Measurements from ENCODE around the gene CPA4. TPM values are rescaled to one million over a fixed set of nuclear protein-coding genes. Genes with fewer than 3 reads are reported as not detected.
"Not testable (repeated sequence)": the region's sequence is repeated elsewhere in the genome, so short reads cannot be mapped to it uniquely, and the experiment has no call there.

The CPA4 gene
- 3.8 TPM for total RNA-seq
- not detected for polyA plus RNA-seq

- H3K27ac ChIP-seq (ENCODE audit: low read depth): no peak within 1 kb of the TSS
- H3K4me1 ChIP-seq (ENCODE audit: insufficient read depth): no peaks in the 10 kb centered on the region
- DNase-seq (ENCODE audit: extremely low spot score): no peak
- H3K4me3 ChIP-seq (ENCODE audit: low read depth, low read length): no peak within 1 kb of the TSS
- 33% methylated on average over 1 of the region's 1 CpG for WGBS
- H3K36me3 ChIP-seq (ENCODE audit: insufficient read depth): no peaks in the 10 kb centered on the region
Measured at GRCh38 chr7:130292682-130293257, at the start of gene CPA4. CPA4 (plus strand) TSS chr7:130293161; CDS start chr7:130293181, 20 bp downstream.

GRCh38 chr7:130243486-130243885, 49.5 kb upstream of the CPA4 start:
- not testable (repeated sequence) for H3K27ac ChIP-seq (ENCODE audit: low read depth); H3K4me3 ChIP-seq (ENCODE audit: low read depth, low read length); H3K36me3 ChIP-seq (ENCODE audit: insufficient read depth); DNase-seq (ENCODE audit: extremely low spot score); H3K4me1 ChIP-seq (ENCODE audit: insufficient read depth)
- WGBS: 24% methylated on average over 1 of the region's 1 CpG

- H3K27ac ChIP-seq (ENCODE audit: low read depth); DNase-seq (ENCODE audit: extremely low spot score); H3K4me1 ChIP-seq (ENCODE audit: insufficient read depth); H3K36me3 ChIP-seq (ENCODE audit: insufficient read depth); H3K4me3 ChIP-seq (ENCODE audit: low read depth, low read length): not testable (repeated sequence)
- 92% methylated on average over 1 of the region's 1 CpG for WGBS
Measured at GRCh38 chr7:130246491-130246890, 46.5 kb upstream of the CPA4 start.

- H3K27ac ChIP-seq (ENCODE audit: low read depth); H3K4me3 ChIP-seq (ENCODE audit: low read depth, low read length); H3K4me1 ChIP-seq (ENCODE audit: insufficient read depth); DNase-seq (ENCODE audit: extremely low spot score); H3K36me3 ChIP-seq (ENCODE audit: insufficient read depth): not testable (repeated sequence)
- WGBS: 97% methylated on average over 5 of the region's 5 CpGs
Measured at GRCh38 chr7:130248842-130249241, 44.1 kb upstream of the CPA4 start.

- 92% methylated on average over 3 of the region's 3 CpGs for WGBS
Measured at GRCh38 chr7:130249626-130250025, 43.3 kb upstream of the CPA4 start.

GRCh38 chr7:130254555-130254954, 38.4 kb upstream of the CPA4 start:
- H3K27ac ChIP-seq (ENCODE audit: low read depth): no peak overlapping the region
- H3K36me3 ChIP-seq (ENCODE audit: insufficient read depth): no peaks in the 10 kb centered on the region
- no peak overlapping the region for H3K4me3 ChIP-seq (ENCODE audit: low read depth, low read length)
- DNase-seq (ENCODE audit: extremely low spot score): no peak
- 84% methylated on average over 6 of the region's 6 CpGs for WGBS
- H3K4me1 ChIP-seq (ENCODE audit: insufficient read depth): no peaks in the 10 kb centered on the region

More at GRCh38 chr7:130249626-130250025, 43.3 kb upstream of the CPA4 start:
- not testable (repeated sequence) for H3K4me1 ChIP-seq (ENCODE audit: insufficient read depth); H3K36me3 ChIP-seq (ENCODE audit: insufficient read depth); DNase-seq (ENCODE audit: extremely low spot score); H3K4me3 ChIP-seq (ENCODE audit: low read depth, low read length); H3K27ac ChIP-seq (ENCODE audit: low read depth)

GRCh38 chr7:130256704-130257103, 36.3 kb upstream of the CPA4 start:
- WGBS: 88% methylated on average over 2 of the region's 2 CpGs
- Histone ChIP-seq H3K36me3 (ENCODE audit: insufficient read depth) (no peaks in the 10 kb centered on the region), H3K27ac (ENCODE audit: low read depth) (no peak overlapping the region), H3K4me3 (ENCODE audit: low read depth, low read length) (no peak overlapping the region), H3K4me1 (ENCODE audit: insufficient read depth) (no peaks in the 10 kb centered on the region)
- no peak for DNase-seq (ENCODE audit: extremely low spot score)

GRCh38 chr7:130258494-130259078, 34.4 kb upstream of the CPA4 start:
- H3K4me1 ChIP-seq (ENCODE audit: insufficient read depth): no peaks in the 10 kb centered on the region
- H3K27ac ChIP-seq (ENCODE audit: low read depth): no peak overlapping the region
- no peaks in the 10 kb centered on the region for H3K36me3 ChIP-seq (ENCODE audit: insufficient read depth)
- WGBS: 77% methylated on average over 1 of the region's 1 CpG
- DNase-seq (ENCODE audit: extremely low spot score): no peak
- no peak overlapping the region for H3K4me3 ChIP-seq (ENCODE audit: low read depth, low read length)

- H3K4me3 ChIP-seq (ENCODE audit: low read depth, low read length): no peak overlapping the region
- H3K27ac ChIP-seq (ENCODE audit: low read depth): no peak overlapping the region
- WGBS: 67% methylated on average over 2 of the region's 2 CpGs
- no peak for DNase-seq (ENCODE audit: extremely low spot score)
- H3K36me3 ChIP-seq (ENCODE audit: insufficient read depth): no peaks in the 10 kb centered on the region
- H3K4me1 ChIP-seq (ENCODE audit: insufficient read depth): no peaks in the 10 kb centered on the region
Measured at GRCh38 chr7:130262448-130262847, 30.5 kb upstream of the CPA4 start.

GRCh38 chr7:130263130-130263529, 29.8 kb upstream of the CPA4 start:
- 86% methylated on average over 2 of the region's 2 CpGs for WGBS
- H3K36me3 ChIP-seq (ENCODE audit: insufficient read depth): no peaks in the 10 kb centered on the region
- no peak overlapping the region for H3K4me3 ChIP-seq (ENCODE audit: low read depth, low read length)
- DNase-seq (ENCODE audit: extremely low spot score): no peak
- no peaks in the 10 kb centered on the region for H3K4me1 ChIP-seq (ENCODE audit: insufficient read depth)
- H3K27ac ChIP-seq (ENCODE audit: low read depth): no peak overlapping the region

- no peak for DNase-seq (ENCODE audit: extremely low spot score)
- no peaks in the 10 kb centered on the region for H3K4me1 ChIP-seq (ENCODE audit: insufficient read depth)
- 95% methylated on average over 3 of the region's 3 CpGs for WGBS
- no peaks in the 10 kb centered on the region for H3K36me3 ChIP-seq (ENCODE audit: insufficient read depth)
- H3K27ac ChIP-seq (ENCODE audit: low read depth): no peak within 1 kb of the TSS
- H3K4me3 ChIP-seq (ENCODE audit: low read depth, low read length): no peak within 1 kb of the TSS
Measured at GRCh38 chr7:130266258-130266960, 26.6 kb upstream of the CPA4 start, which contains the start of gene CPA2. CPA2 (plus strand) TSS chr7:130266863; CDS start chr7:130266882, 19 bp downstream.

GRCh38 chr7:130266961-130267321, 26.0 kb upstream of the CPA4 start:
- H3K4me3 ChIP-seq (ENCODE audit: low read depth, low read length): no peak overlapping the region
- no peaks in the 10 kb centered on the region for H3K36me3 ChIP-seq (ENCODE audit: insufficient read depth)
- WGBS: 92% methylated on average over 1 of the region's 1 CpG
- no peak overlapping the region for H3K27ac ChIP-seq (ENCODE audit: low read depth)
- no peak for DNase-seq (ENCODE audit: extremely low spot score)
- H3K4me1 ChIP-seq (ENCODE audit: insufficient read depth): no peaks in the 10 kb centered on the region

GRCh38 chr7:130268463-130269317, 24.3 kb upstream of the CPA4 start:
- H3K27ac ChIP-seq (ENCODE audit: low read depth): no peak overlapping the region
- no peaks in the 10 kb centered on the region for H3K4me1 ChIP-seq (ENCODE audit: insufficient read depth)
- 84% methylated on average over 6 of the region's 6 CpGs for WGBS
- DNase-seq (ENCODE audit: extremely low spot score): no peak
- H3K4me3 ChIP-seq (ENCODE audit: low read depth, low read length): no peak overlapping the region
- no peaks in the 10 kb centered on the region for H3K36me3 ChIP-seq (ENCODE audit: insufficient read depth)

All from urinary bladder (tissue), 4 donors.